C4-2B (cell line): ENCODE results near the gene KANK2.

Source experiments
- CTCF ChIP-seq: fragments of 450-650 bp; conservative IDR thresholded peaks from 2 replicates; pipeline ENCODE4 v1.5.1; 2017; ENCODE audit warnings: mild to moderate bottlenecking
- ZFX ChIP-seq: fragments of 450-650 bp; IDR thresholded peaks from 2 replicates; pipeline ENCODE4 v1.6.1; 2017

GRCh38 chr19:11198175-11198534 lies 810 bp upstream of the KANK2 start:
- TF ChIP-seq CTCF, result no peak
- TF ChIP-seq ZFX, result 0 out of 2 replicates have a peak, but pooled peaks have one; percentile 19
